Vagina (tissue), 2 donors: ENCODE results near the gene CLDN11. TPM values are rescaled to one million over a fixed set of nuclear protein-coding genes. Genes with fewer than 3 reads are reported as not detected.

Experiments
- DNase-seq, 2 donors: peaks; one replicate each; pipeline ENCODE4 v3.0.0-alpha.2; 2017; ENCODE audit errors: extremely low spot score in 2 of 2
- H3K27ac ChIP-seq: fragments of 200-600 bp; sonication (generic); one replicate; pipeline ENCODE4 v1.5.1; 2019
- H3K27me3 ChIP-seq: fragments of 200-600 bp; sonication (generic); one replicate; pipeline ENCODE4 v1.5.1; 2019
- H3K36me3 ChIP-seq, 2 donors: fragments of 200-600 bp; sonication (generic); one replicate each; pipeline ENCODE4 v1.5.1; 2017 to 2019
- H3K4me1 ChIP-seq: fragments of 200-600 bp; sonication (generic); one replicate; pipeline ENCODE4 v1.5.1; 2019
- H3K4me3 ChIP-seq, 2 donors: fragments of 200-600 bp; sonication (generic); 1 replicate in 1 of 2; 2 replicates in 1 of 2; pipeline ENCODE4 v1.5.1; 2016 to 2019
- H3K9me3 ChIP-seq: fragments of 200-600 bp; sonication (generic); one replicate; pipeline ENCODE4 v1.5.1; 2019
- POLR2A ChIP-seq, 2 donors: fragments of 450-650 bp; IDR thresholded peaks; one replicate each; pipeline ENCODE4 v1.6.1; 2017; ENCODE audit warnings: antibody characterized with exemption in 2 of 2, mild to moderate bottlenecking in 2 of 2, moderate library complexity in 2 of 2
- POLR2AphosphoS5 ChIP-seq, 2 donors: sonication (generic); formaldehyde crosslinking; IDR thresholded peaks; one replicate each; pipeline ENCODE4 v1.9.0; 2017; ENCODE audit warnings: antibody characterized with exemption in 2 of 2, mild to moderate bottlenecking in 2 of 2, low read depth in 1 of 2; ENCODE audit not compliant: insufficient read depth in 1 of 2
- intact Hi-C: fragments of 100-400 bp; cut with DNase I; formaldehyde crosslinking; loops from one replicate; pipeline ENCODE4 v1.15.1; 2023
- total RNA-seq: library from RNA; depleted of rRNA; stranded (reverse); fragments of >200 nt; gene quantifications from one replicate; pipeline ENCODE4 v1.2.3, GENCODE V29; 2016
- TF ChIP-seq, protein P1 (sequence below), 3 experiments: fragments of 450-650 bp in 2 of 3; fragments of 200-600 bp in 1 of 3; sonication (generic) in 1 of 3; IDR thresholded peaks; one replicate each; pipeline ENCODE4 v1.5.1; 2017 to 2019; ENCODE audit warnings: antibody characterized with exemption in 3 of 3, mild to moderate bottlenecking in 2 of 3, moderate library complexity in 2 of 3

CLDN11 gene
- total RNA-seq, 1 donor from 2014 or later = 136 TPM

DNA sequence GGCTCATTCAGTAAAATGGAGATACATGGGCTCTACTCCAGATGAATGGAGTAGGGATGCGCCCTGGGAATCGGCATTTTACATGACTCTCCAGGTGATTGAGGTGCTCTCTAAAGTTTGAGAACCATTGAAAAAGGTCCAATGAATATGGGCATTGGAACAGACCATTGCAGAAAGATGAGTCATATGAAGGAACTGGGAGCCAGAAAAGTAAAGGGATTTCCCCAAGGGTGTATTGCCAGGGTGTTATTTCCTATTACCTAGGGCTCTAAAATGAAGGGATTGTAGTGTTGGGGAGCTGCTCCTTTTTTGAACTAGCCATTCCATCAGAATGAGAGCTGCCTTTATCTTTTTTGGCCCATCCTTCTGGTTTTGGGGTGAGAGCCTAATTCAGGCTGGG is 21.7 kb downstream of the CLDN11 start:
- no peak for DNase-seq
- no peak overlapping the region for H3K27ac ChIP-seq
- peaks cover 0 to under 1% of the 10 kb centered on the region in 2 donors for H3K36me3 ChIP-seq
- no peaks in the 10 kb centered on the region for H3K4me1 ChIP-seq
- intact Hi-C loops = no loop called here
- H3K9me3 ChIP-seq = no peaks in the 10 kb centered on the region
- H3K4me3 ChIP-seq = no peak overlapping the region
- H3K27me3 ChIP-seq = no peaks in the 10 kb centered on the region
- TF ChIP-seq POLR2A (IDR thresholded peaks at IDR 0.05) (no peak), POLR2AphosphoS5 (IDR thresholded peaks at IDR 0.05; ENCODE audit: insufficient read depth in 1 of 2, low read depth in 1 of 2) (no peak)
- TF ChIP-seq, protein P1, sequence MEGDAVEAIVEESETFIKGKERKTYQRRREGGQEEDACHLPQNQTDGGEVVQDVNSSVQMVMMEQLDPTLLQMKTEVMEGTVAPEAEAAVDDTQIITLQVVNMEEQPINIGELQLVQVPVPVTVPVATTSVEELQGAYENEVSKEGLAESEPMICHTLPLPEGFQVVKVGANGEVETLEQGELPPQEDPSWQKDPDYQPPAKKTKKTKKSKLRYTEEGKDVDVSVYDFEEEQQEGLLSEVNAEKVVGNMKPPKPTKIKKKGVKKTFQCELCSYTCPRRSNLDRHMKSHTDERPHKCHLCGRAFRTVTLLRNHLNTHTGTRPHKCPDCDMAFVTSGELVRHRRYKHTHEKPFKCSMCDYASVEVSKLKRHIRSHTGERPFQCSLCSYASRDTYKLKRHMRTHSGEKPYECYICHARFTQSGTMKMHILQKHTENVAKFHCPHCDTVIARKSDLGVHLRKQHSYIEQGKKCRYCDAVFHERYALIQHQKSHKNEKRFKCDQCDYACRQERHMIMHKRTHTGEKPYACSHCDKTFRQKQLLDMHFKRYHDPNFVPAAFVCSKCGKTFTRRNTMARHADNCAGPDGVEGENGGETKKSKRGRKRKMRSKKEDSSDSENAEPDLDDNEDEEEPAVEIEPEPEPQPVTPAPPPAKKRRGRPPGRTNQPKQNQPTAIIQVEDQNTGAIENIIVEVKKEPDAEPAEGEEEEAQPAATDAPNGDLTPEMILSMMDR (IDR thresholded peaks at IDR 0.05) = no peak

DNA sequence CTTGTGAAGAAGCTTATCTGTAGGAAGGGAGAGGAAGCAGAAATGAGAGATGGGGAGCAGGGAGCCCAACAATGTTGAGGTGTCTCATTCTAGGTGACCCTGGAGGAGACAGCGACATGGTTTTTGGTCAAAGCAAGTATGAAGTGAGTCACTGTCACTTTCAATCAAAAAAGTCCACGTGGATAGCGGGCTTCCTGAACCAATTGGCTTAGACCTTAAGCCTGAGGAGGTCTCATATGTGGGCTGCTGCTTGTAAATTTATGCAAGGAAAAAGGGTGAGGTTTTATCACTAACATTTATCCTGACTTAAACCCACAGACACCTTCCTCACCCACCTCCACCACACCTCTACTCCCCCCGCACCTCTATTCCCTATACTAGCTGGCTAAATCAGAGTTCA is 22.7 kb downstream of the CLDN11 start:
- Histone ChIP-seq H3K4me1 (no peaks in the 10 kb centered on the region), H3K4me3 (no peak overlapping the region), H3K27ac (no peak overlapping the region), H3K36me3 (no peaks in the 10 kb centered on the region), H3K27me3 (no peaks in the 10 kb centered on the region), H3K9me3 (no peaks in the 10 kb centered on the region)
- no peak for DNase-seq
- intact Hi-C loops = no loop called here
- TF ChIP-seq, protein P1 (IDR thresholded peaks at IDR 0.05) = no peak
- no peak for TF ChIP-seq POLR2A (IDR thresholded peaks at IDR 0.05)
- no peak for TF ChIP-seq POLR2AphosphoS5 (IDR thresholded peaks at IDR 0.05; ENCODE audit: insufficient read depth in 1 of 2, low read depth in 1 of 2)

DNA sequence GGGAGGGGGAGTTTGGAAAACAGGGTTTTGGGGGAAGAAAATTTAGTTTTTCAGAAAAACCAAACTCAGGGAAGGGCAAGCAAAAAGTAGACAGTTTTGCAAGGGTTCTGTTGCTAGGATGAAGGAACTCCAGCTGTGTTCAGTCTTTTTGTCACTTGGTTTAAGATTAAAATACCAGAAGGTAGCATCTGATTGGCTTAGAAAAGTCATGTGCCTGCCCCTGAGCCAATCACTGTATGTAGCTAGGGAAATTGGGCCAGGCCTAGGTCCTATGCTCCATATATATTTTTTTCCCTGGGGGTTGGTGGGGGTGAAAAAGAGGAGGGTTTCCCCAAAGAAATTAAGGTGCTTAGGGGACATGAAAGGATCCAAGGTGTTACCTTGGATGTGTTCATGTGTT is 24.3 kb downstream of the CLDN11 start:
- H3K9me3 ChIP-seq = no peaks in the 10 kb centered on the region
- DNase-seq = no peak
- intact Hi-C loops = no loop called here
- H3K27me3 ChIP-seq = no peaks in the 10 kb centered on the region
- no peaks in the 10 kb centered on the region for H3K36me3 ChIP-seq
- H3K27ac ChIP-seq = no peak overlapping the region
- TF ChIP-seq POLR2A (IDR thresholded peaks at IDR 0.05) = no peak
- TF ChIP-seq, protein P1 (IDR thresholded peaks at IDR 0.05) = no peak
- TF ChIP-seq POLR2AphosphoS5 (IDR thresholded peaks at IDR 0.05; ENCODE audit: insufficient read depth in 1 of 2, low read depth in 1 of 2) = no peak
- H3K4me1 ChIP-seq = peaks cover 1% of the 10 kb centered on the region
- no peak overlapping the region for H3K4me3 ChIP-seq

DNA sequence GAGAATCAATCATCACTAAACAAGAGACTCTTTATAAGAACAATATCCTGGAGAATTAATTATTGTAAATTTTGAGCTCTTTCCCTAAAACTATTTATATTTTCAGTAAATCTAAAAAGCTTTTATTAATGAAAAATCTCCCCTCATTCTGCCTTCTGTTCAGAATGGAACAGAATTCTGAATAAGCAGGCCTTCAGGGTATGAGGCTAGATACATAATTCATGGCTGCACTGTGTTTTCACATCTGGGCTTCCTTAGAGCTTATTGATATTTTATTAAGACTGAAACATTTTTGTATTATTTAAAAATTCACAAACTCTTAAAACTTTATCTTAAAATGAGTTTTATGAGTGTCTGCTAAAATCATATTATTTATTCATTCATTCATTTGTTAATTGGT is 24.8 kb downstream of the CLDN11 start:
- Histone ChIP-seq H3K27me3 (no peaks in the 10 kb centered on the region), H3K4me3 (no peak overlapping the region), H3K9me3 (no peaks in the 10 kb centered on the region), H3K4me1 (peaks cover 6% of the 10 kb centered on the region), H3K27ac (no peak overlapping the region), H3K36me3 (no peaks in the 10 kb centered on the region)
- intact Hi-C loops = no loop called here
- no peak for DNase-seq
- TF ChIP-seq, protein P1 (IDR thresholded peaks at IDR 0.05) = no peak
- TF ChIP-seq POLR2AphosphoS5 (IDR thresholded peaks at IDR 0.05; ENCODE audit: insufficient read depth in 1 of 2, low read depth in 1 of 2) (no peak), POLR2A (IDR thresholded peaks at IDR 0.05) (no peak)

DNA sequence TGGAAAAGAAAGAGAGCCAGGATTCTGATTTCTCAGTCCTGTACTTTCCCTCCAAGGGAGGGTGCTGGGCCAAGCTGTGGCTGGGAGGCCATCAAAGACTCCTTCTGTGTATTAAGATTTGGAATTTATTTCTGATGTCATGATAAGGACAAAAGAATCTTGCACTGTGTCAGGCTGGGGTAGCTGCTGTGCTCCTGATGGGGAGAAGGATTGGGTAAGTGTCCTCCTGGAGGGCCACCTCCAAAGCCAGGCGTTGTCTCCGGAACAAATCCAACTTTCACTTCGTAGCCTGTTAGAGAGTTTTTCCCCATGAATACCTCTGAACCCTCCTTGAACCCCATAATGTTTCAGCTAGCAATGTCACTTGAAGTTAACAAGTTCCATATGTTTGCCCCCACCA is 29.9 kb downstream of the CLDN11 start:
- Histone ChIP-seq H3K27me3 (no peaks in the 10 kb centered on the region), H3K4me1 (peaks cover 8% of the 10 kb centered on the region), H3K27ac (peak overlapping the region; percentile 56), H3K36me3 (no peaks in the 10 kb centered on the region), H3K4me3 (no peak overlapping the region), H3K9me3 (no peaks in the 10 kb centered on the region)
- no peak for DNase-seq
- TF ChIP-seq, protein P1 (IDR thresholded peaks at IDR 0.05) = no peak
- no peak for TF ChIP-seq POLR2AphosphoS5 (IDR thresholded peaks at IDR 0.05; ENCODE audit: insufficient read depth in 1 of 2, low read depth in 1 of 2)
- TF ChIP-seq POLR2A (IDR thresholded peaks at IDR 0.05) = no peak
- intact Hi-C loops = no loop called here
